Ureter (tissue), 1 donor: Measurements from ENCODE around the gene TEX11. TPM values are rescaled to one million over a fixed set of nuclear protein-coding genes. Genes with fewer than 3 reads are reported as not detected.
"Not testable (repeated sequence)": the region's sequence is repeated elsewhere in the genome, so short reads cannot be mapped to it uniquely, and the experiment has no call there.

Experiments
- DNase-seq: peaks from one replicate; pipeline ENCODE4 v3.0.0-alpha.2; 2020; ENCODE audit warnings: low spot score
- total RNA-seq: library from RNA; stranded (reverse); gene quantifications from one replicate; pipeline ENCODE4 v1.2.4, GENCODE V29; 2023
- donor health status: DM: yes; HTN: yes; CAD: no.

Gene TEX11
- total RNA-seq, 1 donor from 2014 or later: not detected

DNA sequence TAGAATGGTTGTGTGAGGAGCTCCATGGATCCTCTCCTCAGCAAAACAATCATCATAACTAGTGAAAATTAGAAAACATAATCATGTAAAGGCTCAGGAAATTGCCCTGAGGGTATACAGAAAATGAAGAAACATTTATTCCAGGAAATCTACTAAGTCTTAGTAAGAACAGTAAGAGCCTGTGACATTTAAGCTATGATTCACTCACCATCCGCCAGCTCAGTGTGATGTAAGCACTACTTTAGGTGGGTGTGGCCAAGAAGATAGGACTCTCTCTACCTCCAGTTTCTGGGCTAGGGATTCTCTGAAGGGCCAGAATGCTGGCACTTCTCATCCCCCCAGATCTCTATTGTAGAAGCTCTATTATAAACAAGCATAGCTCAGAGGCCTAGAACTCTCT, 316.4 kb downstream of the TEX11 start:
- DNase-seq: no peak

DNA sequence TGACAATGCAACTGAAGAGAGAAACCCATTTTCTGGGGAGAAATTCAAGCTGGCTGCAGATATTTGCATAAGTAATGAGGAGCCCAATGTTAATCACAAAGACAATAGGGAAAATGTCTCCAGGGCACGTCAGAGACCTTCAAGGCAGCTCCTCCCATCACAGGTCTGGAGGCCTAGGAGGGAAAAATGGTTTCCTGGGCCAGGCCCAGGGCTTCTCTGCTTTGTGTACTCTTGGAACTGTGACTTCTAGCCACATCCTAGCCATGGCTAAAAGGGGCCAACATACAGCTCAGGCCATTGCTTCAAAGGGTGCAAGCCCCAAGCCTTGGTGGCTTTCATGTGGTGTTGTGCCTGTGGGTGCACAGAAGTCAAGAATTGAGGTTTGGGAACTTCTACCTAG, 321.4 kb downstream of the TEX11 start:
- not testable (repeated sequence) for DNase-seq

DNA sequence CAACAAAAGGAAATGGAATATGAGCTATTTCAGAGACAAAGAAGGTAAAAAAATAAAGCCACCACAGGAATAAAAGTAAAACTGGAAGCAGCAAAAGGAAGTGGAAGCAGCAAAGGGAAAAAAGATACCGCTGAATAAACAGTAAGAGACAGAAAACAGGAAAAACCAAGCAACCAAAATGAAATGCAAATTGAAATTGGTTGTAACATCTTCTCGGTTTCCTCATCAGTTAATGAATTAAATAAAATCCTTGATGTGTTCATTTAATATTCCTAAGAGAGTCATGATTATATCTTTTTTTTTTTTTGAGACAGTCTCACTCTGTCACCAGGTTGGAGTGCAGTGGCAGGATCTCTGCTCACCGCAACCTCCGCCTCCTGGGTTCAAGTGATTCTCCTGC, 331.1 kb downstream of the TEX11 start:
- DNase-seq: no peak

DNA sequence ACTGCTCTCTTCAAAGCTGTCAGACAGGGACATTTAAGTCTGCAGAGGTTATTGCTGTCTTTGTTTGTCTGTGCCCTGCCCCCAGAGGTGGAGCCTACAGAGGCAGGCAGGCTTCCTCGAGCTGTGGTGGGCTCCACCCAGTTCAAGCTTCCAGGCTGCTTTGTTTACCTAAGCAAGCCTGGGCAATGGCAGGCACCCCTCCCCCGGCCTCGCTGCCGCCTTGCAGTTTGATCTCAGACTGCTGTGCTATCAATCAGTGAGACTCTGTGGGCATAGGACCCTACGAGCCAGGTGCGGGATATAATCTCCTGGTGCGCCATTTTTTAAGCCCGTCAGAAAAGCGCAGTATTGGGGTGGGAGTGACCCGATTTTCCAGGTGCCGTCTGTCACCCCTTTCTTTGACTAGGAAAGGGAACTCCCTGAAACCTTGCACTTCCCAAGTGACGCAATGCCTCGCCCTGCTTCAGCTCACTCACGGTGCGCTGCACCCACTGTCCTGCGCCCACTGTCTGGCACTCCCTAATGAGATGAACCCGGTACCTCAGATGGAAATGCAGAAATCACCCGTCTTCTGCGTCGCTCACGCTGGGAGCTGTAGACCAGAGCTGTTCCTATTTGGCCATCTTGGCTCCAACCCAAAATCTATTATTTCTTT, 338.5 kb downstream of the TEX11 start:
- not testable (repeated sequence) for DNase-seq

DNA sequence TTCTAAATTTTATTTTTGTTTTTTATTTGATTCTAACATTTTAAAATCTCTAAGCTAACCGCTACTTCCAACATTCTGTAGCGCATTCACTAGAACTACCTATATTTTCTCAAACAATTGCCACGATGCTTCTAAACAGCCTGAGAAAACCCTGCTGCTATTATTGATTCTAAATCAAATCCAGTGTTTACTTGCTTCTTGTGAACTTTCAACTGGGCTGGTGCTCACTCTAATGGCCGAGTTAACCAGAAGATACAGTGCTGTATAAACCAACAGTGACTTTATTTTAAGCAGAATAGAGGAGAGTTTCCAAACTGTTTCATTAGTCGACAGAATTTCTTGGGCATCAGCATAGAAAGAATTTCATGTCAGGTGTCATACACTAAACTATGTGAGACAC, 353.6 kb downstream of the TEX11 start:
- no peak for DNase-seq

DNA sequence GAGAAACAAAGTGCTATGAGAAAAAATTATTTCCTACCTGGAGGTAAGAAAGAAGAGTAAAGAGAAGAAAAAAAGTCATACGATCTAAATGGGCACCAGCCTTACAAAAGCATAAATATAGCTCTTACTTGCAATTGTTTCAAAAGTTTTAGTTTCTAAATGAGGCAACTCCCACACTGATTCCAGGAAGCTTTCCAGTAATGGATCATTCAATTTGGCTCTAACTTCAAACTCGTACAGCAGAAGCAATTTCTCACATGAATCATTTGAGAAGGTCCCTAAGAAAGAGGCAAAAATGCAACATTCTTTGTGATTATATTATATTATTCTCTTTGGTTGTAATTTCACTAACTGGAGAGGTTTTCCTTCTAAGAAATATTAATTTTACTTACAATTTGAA, 354.0 kb downstream of the TEX11 start:
- DNase-seq: no peak

DNA sequence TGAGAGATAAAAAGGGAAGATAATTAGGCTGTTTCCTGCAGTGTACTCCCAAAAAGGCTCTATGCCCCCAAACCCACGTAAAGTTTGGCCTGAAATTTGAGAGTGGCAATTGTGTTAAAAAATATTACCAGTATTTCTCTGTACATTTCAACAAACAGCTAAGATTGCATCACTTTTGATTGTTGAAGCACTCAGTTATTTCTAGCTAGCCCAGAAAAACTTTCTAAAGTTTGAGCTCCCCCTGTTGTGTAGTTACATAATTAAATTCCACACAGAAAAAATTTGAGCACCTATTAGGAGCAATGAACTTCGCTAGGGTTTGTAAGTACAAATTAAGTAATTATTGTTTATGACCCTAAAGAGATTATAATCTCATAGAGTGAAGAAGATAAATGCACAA, 354.4 kb downstream of the TEX11 start:
- DNase-seq: no peak

DNA sequence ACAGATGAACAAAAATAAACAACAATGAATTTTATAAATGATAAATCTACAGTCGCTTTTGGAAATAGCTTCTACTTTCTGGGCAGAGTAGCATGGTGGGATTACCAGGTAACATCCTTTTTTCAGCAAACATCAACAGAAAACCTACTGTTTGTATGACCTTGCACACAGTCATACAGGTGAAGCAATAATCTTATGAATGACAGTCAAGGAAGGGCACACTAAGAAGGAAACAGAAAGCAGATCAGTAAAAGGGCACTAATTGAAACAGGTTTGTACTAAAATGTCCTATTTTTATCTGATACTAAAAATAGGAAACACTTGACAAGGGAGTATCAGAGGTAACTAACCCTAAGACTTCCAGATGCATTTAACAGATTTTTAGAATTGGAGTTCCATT, 355.0 kb downstream of the TEX11 start:
- no peak for DNase-seq

DNA sequence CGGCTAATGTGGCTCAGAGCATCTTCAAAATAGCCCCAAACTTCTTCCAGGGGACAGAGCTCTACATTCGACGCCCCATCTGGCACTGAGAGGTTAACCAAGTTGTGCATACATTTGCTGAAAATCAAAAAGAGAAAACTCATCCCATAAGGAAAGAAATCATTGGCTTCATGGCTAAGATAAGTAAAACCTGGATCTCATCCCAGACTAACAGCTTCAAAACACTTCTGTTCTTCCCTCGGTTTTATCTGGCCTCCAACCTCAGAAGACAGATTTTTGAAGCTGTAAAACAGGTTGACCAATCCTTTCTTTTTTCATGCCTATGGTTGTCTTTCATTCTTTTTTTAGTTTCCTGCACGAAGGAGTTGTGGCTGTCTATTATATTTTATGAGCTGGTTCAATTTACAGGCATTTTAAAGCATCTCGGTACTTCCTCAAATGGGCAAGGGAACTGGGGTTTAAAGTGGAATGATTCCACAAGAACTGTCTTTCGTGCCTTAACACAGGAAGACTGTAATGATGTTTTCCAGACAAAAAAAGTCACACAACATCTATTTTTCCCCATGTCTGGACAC, 356.3 kb downstream of the TEX11 start:
- no peak for DNase-seq

DNA sequence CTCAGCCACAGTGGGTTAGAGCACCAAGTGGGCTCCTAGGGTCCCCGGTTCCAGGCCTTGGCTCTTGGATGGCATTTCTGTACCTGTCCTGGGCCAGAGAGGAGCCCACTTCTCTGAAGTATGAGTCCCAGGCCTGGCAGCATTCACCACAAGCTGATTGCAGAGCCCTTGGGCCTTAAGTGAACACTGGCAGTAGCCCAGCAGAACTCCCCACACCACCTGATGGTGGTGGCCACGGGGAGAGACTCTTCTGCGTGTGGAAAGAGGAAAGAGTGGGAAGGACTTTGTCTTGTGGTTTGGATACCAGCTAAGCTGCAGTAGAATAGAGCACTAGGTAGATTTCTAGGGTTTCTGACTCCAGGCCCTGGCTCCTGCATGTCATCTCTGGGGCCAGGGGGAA, 359.1 kb downstream of the TEX11 start:
- no peak for DNase-seq

DNA sequence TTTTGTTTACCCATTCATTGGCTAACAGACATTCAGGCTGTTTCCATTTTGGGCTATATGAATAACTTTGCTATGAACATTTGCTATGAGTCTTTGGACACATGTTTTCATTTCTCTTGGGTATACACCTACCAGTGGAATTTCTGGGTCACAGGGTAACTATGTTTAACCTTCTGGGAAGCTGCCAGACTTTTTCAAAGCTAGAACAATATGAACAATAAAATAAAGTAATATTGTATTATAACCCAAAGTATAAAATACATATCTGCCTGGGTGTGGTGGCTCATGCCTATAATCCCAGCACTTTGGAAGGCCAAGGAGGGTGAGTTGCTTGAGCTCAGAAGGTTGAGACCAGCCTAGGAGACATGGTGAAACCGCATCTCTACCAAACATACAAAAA, 373.3 kb downstream of the TEX11 start:
- DNase-seq: no peak

DNA sequence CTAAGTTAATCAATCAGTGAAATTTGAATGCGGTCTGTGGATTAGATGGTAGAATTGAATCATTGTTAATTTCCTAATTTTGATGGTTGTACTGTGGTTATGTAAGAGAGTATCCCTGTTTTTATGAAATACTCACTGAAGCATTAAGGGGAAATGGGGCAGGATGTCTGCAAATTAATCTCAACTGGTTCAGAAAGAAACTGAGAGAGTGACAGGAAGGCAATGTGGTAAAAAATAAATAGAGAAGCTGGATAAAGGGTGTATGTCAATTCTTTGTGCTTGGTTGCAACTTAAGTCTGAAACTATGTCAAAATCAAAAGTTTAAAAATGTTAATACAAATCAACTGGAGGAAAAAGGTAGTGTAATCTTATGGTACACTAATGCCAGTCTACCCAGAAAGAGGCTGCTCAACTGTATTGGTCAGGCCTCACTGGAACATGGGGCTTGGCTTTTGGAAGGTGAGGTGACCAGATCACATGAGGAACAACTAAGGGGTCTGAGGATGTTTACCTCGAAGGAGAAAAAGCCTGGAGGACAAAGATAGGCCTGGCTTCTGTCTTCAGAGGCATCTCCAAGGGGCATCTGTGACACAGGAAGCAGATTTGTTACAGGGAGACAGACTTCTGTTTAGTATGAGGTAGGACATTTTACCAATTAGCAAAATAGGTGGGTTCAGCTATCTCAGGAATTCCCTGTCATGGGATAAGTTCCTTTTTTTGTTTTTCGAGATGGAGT, 380.7 kb downstream of the TEX11 start:
- DNase-seq: no peak

DNA sequence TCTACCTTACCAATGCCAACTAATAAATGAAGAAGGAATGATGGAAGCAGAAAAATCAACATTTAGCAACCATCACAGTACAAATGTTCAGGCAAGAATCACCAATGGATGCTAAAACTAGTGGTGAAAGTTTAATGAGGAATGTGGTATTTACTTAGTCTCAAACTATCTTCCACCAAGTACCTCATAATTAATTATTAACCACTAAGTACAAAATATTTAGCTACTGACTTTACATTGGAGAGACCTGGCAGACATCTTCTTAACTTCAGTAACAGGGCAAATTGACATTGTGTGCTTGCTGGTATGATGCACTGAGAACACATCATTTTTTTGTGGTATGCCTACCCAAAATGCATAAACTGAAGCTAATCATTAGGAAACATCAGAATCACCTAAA, 381.5 kb downstream of the TEX11 start:
- DNase-seq: no peak

DNA sequence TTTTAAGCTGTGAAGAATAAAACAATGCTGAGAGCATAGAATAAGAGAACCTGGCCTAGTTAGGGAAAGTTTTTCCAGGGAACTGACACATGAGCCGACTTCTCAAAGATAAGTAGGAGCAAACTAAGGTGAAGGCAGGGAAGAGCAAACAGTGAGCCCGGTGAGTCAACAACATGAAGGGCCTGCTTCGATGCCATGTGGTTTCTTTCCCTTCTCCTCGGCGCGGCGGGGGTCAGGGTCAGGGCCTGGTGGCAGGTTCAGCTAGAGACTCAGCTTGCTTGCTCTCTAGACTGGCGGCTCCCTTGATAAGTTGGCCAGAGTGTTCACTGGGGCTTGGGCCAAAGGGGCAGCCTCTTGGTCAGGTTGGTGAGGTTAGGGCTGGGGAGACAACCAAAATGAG, 382.8 kb downstream of the TEX11 start:
- DNase-seq: no peak

DNA sequence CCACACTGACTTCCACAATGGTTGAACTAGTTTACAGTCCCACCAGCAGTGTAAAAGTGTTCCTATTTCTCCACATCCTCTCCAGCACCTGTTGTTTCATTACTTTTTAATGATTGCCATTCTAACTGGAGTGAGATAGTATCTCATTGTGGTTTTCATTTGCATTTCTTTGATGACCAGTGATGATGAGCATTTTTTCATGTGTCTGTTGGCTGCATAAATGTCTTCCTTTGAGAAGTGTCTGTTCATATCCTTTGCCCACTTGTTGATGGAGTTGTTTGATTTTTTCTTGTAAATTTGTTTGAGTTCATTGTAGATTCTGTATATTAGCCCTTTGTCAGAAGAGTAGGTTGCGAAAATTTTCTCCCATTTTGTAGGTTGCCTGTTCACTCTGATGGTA, 392.8 kb downstream of the TEX11 start:
- not testable (repeated sequence) for DNase-seq

DNA sequence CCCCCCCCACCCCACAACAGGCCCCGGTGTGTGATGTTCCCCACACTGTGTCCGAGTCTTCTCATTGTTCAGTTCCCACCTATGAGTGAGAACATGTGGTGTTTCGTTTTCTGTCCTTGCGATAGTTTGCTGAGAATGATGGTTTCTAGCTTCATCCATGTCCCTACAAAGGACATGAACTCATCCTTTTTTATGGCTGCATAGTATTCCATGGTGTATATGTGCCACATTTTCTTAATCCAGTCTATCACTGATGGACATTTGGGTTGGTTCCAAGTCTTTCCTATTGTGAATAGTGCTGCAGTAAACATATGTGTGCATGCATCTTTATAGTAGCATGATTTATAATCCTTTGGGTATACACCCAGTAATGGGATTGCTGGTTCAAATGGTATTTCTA, 393.2 kb downstream of the TEX11 start:
- not testable (repeated sequence) for DNase-seq

DNA sequence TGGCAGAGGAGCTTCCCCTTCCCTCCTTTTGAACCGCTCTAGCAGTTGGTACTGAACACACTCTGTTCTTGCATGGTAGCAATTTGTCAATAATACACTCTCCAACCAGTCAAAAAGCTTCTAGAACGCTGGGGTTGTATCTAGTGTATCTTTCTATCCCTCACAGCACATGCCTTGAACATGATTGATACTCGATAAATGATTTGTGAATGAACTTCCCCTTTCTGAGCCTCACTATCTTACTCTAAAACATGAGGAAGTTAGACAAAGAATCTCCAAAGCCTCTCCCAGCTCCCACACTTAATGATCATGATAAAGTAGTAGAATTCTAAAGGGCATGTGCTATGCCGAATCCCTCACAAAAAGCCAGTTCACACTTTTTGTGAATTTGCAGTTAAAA, 399.4 kb downstream of the TEX11 start:
- no peak for DNase-seq

DNA sequence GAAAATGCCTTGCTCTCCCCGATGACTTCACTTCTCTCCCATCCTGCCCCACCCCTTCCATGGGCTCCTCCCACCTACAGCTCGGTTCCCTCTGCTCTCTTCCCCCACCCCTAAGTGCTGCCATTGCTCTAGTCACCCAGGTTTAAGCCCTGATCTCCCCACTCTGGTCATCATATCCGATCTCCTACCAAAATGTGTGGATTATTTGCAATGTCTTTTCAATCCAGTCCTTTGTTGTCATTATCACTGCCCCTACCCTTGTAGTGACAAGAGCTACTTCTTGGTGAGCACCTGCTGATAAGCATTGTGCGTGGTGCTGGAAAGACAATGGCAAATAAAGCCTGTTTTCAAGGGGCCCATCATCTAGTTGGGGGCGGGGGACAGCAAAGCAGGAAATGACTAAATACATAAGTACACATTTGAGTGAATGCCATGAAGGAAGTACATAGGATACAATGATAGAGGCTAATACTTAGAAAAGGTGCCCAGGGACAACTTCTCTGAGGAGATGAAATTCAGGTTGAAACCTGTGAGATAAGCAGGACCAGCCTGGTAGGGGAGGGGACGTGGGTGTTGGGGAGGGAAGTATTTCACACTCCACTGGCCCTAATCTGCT, 400.1 kb downstream of the TEX11 start:
- DNase-seq: no peak

DNA sequence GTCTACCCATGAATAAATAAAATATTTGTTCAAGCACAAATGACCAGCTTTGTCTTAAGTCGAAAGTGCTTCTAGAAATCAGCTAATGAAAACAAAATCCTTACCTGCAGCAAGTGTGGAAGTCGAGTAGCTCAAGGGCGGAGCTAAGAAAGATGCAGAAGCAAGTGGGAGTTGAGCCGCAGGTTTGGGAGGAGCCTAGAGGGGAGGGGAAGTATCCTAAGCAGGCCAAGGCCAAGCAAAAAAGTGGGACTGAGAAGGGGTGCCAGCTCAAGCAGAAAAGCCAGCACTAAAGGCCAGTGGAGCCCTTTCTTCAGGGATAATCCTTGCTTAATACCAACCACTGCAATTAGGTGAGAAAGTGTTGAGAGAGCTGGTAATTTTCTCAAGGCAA, 403.1 kb downstream of the TEX11 start:
- DNase-seq: no peak

DNA sequence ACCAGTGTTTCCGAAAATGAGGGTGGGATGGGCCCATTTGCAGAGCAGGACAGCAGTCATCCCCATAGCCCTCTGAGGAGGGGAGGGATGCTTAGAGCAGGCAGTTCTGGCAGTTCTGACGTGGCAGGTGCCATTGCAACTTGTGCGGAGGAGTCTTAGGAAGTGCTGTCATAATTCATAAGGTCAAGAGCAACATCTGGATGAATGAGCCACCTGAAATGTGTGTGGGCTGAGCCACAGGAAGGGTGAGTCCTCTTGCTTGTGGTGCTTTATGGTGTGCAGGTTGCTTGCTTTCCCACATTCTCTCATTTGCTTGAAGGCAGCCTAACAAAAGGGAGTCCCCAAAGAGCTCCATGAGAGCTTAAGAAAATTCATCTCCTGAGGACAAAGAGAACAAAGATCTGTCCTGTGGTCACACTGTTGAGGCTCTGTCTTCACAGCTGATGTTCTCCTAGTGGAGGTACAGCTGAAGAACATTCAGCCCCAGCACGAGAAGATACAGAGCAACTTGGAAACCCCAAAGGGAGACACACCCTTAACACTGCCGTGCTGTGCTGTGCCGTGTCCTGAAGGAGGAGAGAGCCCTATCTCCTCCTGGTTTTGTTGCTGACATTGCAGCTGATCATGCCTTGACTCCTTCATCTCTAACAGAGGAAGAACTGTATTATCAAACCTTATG, 403.6 kb downstream of the TEX11 start:
- DNase-seq: no peak

DNA sequence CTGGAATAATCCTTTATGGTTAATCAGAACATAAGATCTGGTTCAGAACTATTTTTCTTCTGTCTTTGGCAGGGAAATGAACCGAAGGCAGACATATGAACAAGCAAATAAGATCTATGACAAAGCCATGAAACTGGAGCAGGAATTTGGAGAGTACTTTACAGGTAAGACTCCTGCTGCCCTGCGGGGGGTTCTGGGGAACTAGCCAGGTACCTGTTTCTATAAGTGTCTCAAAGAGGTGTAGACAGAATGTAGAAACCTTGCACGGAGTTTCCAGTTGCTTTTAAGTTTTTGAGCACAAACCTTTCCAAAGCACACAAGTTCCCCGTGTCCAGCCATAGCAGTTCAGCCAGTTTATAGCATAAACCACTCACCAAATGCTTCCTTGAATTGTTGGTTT, 407.7 kb downstream of the TEX11 start:
- no peak for DNase-seq

DNA sequence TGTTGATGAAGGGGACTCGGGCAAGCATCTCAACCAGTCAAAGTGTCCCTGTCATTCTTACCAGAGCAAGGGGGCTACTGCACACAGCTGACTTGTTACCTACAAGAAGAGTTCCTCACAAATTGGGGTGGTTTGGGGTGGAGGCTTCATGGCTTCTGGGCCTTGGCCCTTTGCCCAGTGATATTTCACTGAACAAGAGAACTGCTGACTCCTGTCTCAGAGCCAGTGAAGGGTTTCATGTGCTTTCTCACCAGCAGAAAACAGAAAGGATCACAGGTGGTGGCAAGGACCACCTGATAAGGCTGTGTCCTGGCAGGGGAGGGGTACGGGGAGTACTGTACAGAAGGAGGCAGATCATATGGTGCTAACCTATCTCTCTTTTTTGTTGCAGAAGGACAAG, 410.4 kb downstream of the TEX11 start:
- DNase-seq: no peak
